ENCODE measurements around the gene JMJD7.

- no peak for TF ChIP-seq CTCF (IDR thresholded peaks at IDR 0.05)
- no peak for TF ChIP-seq POLR2AphosphoS5 (IDR thresholded peaks at IDR 0.05)
Measured at GRCh38 chr15:41832208-41832607, 4.3 kb downstream of the JMJD7 start.

Data from breast epithelium (tissue), 3 donors.